Activated effector memory CD4-positive, alpha-beta T cell treated with Interleukin-2 at 50 U/mL for 16 hours (primary cell): ENCODE measurements around the gene PATL2.

ENCODE experiments used
- DNase-seq: peaks from one replicate; pipeline ENCODE4 v3.0.0-alpha.2; 2020

Gene PATL2

DNA sequence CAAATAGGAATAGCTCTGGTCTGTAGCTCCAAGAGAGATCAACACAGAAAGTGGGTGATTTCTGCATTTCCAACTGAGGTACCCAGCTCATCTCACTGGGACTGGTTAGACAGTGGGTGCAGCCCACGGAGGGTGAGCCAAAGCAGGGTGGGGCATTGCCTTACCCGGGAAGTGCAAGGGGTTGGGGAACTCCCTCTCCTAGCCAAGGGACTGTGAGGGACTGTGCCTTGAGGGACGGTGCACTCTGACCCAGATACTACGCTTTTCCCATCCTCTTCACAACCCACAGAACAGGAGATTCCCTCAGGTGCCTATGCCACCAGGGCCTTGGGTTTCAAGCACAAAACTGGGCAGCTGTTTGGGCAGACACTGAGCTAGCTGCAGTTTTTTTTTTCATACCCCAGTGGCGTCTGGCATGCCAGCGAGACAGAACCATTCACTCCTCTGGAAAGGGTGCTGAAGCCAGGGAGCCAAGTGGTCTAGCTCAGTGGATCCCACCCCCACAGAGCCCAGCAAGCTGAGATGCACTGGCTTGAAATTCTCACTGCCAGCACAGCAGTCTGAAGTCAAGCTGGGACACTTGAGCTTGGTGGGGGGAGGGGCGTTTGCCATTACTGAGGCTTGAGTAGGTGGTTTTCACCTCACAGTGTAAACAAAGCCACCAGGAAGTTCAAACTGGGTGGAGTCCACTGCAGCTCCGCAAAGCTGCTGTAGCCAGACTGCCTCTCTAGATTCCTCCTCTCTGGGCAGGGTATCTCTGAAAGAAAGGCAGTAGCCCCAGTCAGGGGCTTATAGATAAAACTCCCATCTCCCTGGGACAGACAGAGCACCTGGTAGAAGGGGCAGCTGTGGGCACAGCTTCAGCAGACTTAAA, 28.1 kb downstream of the PATL2 start:
- peak; percentile 82 for DNase-seq

DNA sequence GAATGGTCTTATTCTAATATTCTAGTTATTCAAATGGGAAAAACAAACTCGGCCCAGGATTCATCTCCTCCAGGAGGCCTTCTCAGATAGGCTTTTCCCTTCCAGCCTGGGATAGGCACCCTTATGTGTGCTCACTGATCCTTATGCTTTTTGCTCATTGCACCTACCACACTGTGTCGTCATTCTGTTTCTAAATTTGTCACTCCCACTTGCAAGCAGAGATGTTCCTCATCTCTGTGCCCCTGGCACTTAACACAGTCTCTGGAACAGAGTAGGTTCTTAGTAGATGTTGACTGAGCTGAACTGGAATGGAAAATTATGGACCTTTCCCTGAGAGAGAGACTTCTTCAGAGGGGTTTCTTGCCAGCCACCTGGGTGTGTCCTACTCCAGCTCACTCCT, 28.9 kb downstream of the PATL2 start:
- DNase-seq, result no peak

DNA sequence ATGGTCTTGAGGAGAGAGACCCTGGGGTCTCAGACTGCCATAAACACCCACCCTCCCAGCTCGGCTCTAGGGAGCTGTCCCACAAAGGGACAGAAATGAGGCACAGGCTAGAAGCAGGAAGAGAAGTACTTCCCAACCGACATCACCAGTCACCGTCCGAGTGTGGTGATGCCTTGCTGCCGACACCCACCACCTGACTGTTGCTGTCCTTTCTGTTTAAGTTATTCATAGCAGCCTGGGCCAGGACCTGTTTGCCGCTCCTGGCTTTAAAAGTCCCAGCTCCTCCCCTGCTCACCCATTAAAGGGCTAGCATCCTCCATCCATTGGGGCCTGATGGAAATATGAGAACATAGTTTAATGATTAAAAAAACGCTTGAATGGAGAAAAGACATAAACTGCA, 34.4 kb downstream of the PATL2 start:
- DNase-seq, result no peak

DNA sequence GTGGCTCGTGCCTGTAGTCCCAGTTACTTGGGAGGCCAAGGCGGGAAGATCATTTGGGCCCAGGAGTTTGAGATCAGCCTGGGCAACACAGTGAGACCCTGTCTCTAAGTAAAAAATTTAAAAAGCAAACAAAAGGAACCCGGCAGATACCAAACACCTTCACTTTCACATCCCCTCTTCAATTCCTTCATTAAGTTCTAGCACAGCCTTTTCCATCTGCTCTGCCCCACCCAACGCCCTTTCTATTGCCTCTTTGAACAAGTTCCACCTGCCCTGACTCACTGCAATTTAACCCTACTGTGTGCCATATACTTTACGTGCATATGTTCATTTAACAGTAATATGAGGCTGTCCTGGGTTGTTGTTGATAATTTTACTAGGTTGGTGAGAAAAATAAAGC, 35.2 kb downstream of the PATL2 start:
- no peak for DNase-seq

DNA sequence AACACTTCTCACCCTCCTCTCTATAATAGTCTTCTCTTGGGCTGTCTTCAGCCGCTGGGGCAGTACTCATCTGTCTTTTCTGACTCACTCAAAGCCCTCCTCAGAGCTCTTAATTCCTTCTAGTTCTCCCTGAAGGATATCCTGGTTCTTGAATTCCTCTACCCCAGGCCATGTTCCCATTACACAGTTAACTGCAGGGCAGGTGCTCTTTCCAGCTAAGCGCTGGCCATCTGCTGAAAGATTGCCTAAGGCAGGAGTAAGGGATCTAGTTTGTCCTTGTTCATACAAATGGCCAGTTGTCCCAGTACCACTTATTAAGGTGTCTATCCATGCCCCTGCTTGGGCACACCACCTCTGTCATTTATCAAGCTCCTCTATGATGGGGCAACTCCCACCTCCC, 37.5 kb downstream of the PATL2 start:
- DNase-seq, result no peak

DNA sequence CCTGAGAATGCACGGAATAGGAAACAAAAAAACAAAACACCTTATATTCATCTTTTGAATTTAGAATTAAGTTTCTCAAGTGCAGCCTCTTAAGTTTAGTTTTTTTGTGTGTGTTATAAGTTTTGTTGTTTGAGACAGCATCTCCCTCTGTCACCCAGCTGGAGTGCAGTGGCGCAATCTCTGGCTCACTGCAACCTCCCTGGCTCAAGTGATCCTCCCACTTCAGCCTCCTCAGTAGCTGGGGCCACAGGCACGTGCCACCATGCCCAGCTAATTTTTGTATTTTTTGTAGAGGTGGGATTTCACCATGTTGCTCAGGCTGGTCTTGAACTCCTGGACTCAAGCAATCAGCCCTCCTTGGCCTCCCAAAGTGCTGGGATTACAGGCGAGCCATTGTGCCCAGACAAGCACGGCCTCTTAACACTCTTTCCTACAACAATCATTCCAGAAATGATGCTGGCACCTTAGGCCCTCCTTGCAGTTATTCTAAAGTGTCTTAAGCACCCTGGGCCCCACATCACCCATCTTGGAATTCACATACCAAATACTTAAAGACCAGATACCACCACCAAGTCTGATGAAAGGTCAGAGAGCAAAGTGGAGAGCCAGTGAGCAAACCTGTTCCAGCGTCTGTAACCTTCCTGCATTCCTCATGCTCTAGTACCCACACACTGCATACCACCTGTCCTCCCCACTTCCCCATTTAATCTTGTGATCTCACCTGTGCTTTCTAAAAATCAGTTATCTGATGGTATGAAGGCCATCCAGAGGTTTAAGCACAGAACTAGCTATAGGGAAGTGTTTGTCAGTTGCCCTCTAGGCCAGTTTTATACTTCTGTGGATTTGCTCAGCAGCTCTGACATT, 40.8 kb downstream of the PATL2 start:
- no peak for DNase-seq

DNA sequence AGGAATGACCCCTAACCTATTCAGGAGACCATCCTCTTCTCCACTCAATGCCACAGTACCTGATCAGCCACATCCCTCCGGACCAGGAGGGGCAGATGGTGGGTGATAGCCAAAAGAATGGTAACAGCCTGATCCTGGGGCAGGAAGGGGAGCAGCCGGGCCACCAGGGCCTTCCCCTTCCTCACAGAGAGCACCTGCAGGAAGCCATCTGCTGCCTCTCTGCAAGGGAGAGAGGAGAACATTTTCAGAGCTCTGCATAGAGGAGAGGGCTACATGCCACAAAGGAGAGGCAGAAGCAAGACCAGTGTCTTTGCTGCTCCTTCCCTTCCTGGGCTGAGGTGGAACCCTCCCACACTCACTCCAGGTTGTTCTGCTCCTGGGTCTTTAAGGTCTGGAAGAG, 42.2 kb downstream of the PATL2 start:
- DNase-seq, result no peak

DNA sequence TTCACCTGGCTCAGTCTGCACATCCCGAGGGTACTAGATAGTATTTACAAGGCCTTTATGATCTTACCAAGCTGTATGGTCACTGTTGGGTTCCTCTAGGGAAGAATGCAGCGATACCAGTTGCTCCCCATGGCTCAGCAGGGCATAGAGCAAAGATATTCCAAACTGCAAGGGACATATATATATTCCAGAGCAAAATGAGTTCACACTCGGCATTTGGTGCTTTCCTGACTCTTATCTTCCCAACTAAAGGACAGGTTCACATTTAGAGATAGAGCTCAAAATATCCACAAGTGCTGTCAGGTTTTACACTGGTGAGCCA, 44.1 kb downstream of the PATL2 start:
- DNase-seq, result no peak

DNA sequence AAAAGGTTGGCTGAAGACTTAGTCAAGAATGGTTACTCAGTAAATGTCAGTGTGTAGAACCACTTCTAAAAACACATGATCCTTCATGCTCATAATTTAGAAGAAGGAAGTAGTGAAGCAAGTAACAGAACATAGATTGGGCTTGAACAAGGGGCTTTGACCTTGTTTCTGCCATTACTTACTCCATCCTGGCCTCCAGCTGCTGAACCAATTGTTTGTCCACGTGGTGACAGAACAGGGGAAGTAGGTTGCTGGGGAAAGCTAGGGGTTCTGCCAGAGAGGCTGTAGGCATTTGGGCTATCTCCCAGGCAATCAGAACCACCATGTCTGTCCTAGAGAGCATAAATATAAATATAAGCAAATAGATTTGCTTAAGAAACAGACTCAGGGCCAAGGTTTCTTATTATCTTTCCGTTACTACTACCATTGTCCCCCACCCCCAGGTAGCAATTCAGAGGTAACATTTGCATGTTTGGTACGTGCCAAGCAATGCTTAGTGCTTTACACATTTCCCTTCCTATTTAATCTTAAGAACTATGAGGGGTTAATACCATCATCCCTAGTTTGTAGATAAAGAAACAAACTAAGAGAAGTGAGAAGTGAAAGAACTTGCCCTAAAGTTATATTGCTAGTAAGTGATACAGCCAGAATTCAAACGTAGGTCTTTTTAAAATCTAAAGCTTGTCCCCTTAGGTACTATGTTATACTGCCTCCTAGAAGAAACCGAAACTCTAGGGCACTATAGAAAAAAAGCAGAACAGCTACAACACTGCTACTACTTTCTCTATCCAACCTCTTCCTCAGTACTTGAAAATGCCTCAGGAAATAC, 44.7 kb downstream of the PATL2 start:
- no peak for DNase-seq

DNA sequence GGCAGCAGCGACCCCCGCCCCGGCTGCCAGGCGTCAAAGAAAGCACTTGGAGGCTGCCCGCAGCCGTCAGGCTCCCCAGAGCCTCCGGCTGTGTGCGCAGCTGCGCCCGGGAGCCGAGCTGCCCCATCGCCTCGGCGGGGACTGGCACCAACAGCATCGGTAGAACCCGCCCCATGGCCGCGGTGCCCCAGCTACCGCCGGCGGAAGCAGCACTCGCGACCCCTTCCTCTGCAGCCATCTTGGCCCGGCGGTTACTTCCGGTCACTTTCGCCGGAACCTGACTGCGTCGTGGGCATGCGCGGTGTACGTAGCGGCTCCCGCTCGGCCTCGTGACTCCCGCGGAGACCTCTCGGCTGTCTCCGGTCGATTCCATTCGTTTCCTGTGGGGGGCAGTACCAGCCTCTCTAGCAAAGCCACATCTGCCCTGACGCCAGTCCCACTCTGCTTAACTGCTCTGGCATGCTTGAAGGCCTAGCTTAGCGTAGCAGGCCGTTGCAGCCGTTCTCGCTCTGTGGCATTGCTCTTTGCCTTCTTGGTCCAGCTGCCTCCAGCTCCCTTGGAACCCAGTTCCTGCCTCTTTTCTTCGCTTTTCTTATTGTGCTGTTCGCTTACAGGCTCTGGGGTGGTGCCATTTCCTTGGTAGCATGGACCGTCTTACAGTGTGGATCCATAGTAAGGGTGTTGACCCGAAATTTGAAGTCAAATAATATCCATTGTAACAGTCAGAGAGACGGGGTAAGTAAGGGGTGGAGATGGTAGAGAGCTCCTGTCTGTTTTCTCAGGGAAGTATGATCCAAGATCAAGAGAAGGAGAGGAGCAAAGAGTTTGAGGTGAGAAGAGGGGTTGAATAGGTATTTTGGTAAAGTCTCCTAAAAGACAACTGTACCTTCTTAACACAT, 47.5 kb downstream of the PATL2 start, which contains the start of gene SPG11:
TSS of gene SPG11 (minus strand) at position 253 of the 899 bp plus-strand sequence. CDS start at position 238, 15 bp downstream.
- peak; percentile 97 for DNase-seq

DNA sequence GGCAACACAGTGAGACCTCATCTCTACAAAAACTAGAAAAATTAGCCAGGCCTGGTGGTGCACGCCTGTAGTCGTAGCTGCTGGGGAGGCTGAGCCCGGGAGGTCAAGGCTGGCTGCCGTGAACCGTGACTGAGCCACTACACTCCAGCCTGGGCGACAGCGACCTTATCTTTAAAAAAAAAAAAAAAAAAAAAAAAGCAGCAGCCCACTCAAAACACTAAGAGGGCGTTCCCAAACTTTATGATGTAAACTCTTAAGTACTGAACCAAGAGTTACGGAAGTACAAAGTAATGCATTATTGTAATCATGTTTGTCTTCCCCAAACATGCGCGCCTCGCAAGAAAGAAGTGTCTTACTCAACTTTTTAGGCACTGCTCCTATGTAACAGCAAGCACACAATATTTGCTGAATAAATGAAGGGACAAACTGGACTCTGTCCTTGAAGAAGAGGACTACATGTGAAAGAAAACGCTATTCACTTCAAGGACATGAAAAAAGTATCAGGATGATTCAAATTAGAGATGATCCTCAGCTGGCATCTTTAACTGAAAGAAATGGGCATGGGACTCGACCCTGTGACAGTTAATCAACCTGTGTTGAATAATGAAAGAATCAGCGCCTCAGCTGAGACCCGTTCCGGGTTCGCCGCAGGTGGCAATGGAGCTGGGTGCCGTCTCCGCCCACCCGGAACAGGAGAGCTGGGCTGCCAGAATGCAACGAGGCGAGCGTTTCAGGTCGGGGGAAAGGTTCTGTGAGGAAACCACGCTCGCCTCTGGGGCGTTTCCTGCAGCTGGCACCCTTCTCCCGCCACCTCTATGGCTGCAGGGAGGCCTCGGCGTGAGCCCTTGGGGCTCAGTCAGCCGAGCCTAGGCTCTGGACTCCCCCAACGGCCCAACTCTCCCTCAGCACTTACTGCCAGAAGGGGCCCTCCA, 48.4 kb downstream of the PATL2 start:
- peak; percentile 82 for DNase-seq

DNA sequence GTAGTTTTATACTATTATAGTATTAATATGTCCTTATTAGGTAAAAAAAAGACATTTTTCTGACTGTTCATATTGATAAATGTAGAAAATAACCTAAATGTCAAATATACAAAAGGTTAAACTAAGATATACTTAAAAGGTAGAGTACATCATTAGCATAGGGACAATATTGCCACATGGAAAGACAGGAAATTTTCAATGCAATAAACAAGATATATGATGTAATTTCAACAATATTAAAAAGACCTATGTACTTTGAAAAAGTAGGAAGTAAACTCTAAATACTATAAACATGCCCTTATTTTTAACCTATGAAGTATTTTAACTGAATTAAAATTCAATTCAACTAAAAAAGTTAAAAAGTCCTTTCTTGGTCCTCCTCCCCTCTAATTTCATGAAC, 49.5 kb downstream of the PATL2 start:
- no peak for DNase-seq

DNA sequence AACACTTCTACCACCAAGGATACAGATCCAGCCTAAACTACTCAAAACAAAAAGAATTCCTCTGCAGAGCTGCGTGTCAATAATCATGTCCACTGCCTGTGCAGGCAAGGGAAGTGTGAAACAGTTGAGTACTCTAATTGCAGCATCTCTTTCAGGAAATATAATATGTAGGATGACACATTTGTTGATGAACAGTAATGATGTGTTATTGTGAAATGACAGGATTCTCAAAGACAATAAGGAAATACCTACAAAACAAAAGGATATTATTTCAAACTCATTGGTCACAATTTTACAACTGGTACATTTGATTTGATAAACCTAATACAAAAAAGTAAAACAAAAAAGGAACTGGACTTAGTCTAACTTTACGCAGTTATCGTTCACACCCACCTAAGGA, 52.1 kb downstream of the PATL2 start:
- DNase-seq, result no peak

DNA sequence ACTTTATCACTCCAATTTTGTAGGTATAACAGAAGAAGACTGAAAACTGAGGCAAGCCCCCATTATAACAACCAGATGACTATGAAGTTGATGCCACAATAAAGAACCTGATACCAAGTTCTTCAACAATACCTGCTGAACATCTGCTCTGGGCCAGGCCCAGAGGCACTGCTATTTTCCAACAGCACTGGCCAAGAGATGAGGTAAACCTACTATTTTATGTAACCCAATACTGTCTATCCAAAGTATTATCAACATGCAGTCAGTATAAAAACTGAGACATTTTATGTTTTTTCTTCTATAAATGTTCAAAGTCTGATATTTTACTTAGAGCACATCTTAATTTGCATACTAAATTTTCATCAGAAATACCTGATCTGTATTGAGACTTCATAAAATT, 53.7 kb downstream of the PATL2 start:
- no peak for DNase-seq

DNA sequence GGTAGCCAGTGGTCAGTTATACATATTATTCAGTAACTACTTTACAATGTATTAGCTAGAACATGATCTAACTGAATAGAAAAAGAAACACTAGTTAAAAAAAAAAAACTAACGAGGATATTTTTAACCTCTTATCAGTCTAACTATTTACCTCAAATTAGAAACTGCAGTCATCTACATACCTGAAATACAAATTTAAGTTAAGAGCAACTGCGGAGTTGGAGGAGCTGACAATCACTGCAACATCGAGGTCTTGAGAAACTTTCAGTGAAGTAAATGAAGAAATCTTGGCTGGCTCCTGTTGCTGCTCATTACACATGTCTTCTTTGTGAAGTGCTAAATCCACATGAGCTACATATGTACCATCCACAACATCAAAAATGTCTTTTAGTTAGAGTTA, 54.2 kb downstream of the PATL2 start:
- no peak for DNase-seq

DNA sequence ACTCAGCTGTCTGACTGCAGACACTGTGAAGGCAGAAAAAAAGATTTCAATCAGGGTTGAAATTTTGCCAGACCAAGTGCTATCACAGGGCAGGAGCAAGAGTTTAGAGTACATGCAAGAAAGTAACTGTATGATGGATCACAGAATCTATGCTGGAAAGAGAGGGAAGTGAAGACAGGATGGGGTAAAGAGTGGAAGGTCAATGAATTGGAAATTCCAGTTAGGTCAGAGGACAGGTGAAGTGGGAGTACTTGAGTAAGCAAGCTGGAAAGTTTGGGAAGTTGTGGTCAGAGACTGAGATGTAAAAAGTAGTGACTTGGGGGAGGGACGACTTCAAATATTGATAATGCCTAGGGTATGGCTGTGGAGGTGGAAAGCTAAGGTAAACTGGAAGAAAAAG, 54.8 kb downstream of the PATL2 start:
- no peak for DNase-seq

DNA sequence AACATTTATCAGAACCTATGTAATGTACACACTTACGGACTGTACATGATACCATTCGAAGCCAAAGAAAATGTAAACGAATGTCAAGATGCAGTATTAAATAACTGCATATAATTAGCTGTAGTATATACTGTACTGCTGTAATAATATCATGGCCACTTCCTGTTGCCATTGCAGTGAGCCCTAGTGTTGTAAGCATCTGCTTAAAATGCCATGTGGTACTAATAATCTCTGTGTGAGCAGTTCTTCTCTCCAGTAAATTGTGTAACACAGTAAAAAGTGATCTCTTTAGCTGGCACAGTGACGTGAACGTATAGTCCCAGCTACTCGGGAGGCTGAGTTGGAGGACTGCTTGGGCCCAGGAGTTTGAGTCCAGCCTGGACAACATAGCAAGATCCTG, 56.3 kb downstream of the PATL2 start:
- no peak for DNase-seq

DNA sequence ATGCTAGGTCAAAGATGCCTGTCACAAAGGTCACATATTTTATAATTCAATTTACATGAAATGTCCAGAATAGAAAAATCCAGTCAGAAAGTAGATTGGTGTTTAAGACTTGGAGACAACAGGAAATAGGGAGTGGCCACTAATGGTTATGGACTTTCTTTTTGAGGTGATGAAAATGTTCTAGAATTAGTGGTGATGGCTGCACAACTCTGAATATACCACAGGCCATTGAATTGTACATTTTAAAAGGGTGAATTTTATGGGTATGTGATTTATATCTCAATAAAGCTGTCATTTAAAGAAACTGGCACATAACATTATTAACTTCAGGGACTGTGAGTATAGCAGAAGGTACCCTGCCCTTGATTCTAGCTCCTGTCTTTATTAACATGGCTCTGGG, 63.5 kb downstream of the PATL2 start:
- no peak for DNase-seq

DNA sequence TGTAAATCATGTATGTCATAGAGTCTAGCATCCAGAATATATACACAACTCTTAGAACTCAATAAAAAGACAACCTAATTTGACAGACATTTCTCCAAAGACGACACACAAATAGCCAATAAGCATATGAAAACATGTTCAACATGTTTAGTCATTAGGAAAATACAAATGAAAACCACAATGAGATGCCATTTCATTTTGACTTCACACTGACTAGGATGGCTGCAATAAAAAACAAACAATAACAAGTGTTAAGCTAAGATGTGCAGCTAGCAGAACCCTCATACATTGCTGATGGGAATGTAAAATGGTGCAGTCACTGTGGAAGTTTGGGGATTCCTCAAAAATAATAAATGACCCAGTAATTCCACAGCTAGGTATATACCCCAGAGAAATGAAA, 64.1 kb downstream of the PATL2 start:
- no peak for DNase-seq

DNA sequence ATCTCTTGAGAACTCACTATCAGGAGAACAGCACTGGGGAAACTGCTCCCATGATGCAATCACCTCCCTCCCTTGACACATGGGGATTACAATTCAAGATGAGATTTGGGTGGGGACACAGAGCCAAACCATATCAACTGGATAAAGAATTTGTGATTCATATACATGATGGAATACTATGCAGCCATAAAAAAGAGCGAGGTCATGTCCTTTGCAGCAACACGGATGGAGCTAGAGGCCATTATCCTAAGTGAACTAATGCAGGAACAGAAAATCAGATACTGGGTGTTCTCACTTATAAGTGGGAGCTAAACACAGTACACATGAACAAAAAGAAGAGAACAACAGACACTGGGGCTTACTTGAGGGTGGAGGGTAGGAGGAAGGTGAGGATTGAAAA, 64.7 kb downstream of the PATL2 start:
- DNase-seq, result no peak

DNA sequence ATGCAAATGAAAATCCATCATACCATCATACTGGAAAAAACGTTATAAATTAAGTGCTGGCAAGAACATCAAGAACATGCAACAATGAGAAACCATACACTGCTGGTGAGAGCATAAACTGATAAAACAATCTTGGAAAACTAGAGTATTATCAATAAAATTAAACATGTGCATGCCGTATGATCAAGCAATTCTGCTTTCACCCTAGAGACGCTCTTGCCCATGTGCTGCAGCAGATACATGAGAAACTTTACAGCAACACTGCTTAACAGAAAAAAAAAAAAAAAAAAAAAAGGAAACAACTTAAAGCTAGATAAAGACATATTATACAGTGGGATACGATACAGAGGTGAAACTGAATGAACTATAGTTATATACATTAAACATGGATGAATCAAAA, 69.5 kb downstream of the PATL2 start:
- no peak for DNase-seq
